NB4 (cell line): ENCODE results near the gene DCAF6.
"Not testable (repeated sequence)": the region's sequence is repeated elsewhere in the genome, so short reads cannot be mapped to it uniquely, and the experiment has no call there.

Source experiments
- DNase-seq: peaks from one replicate; pipeline ENCODE4 v3.0.0; 2010; ENCODE audit warnings: low read depth
- H3K4me3 ChIP-seq: one replicate; pipeline ENCODE4 v1.5.1; 2011; ENCODE audit warnings: mild to moderate bottlenecking, low read depth, low read length, moderate library complexity
- CTCF ChIP-seq: IDR thresholded peaks from one replicate; pipeline ENCODE4 v1.5.1; 2012; ENCODE audit warnings: low read depth, low read length
- MAX ChIP-seq: IDR thresholded peaks from 2 replicates; pipeline ENCODE4 v1.6.1; 2011; ENCODE audit warnings: low read depth, low read length
- MYC ChIP-seq: IDR thresholded peaks from 2 replicates; pipeline ENCODE4 v1.6.1; 2011; ENCODE audit warnings: low read depth, low read length
- POLR2A ChIP-seq: IDR thresholded peaks from 2 replicates; pipeline ENCODE4 v1.6.1; 2011; ENCODE audit warnings: mild to moderate bottlenecking; ENCODE audit not compliant: insufficient read length; ENCODE audit errors: extremely low read depth

DCAF6 gene

GRCh38 chr1:167936068-167936929, at the start of gene DCAF6:
Gene DCAF6 (plus strand): TSS chr1:167936683. CDS start chr1:167936912, 229 bp downstream.
- TF ChIP-seq POLR2A (peak; percentile 75), MAX (peak; percentile 68), CTCF (no peak), MYC (peak; percentile 56)
- peak within 1 kb of the TSS; percentile 80 for H3K4me3 ChIP-seq
- peak; percentile 98 for DNase-seq

- not testable (repeated sequence) for H3K4me3 ChIP-seq, DNase-seq
These were observed 49.3 kb upstream of the DCAF6 start for GRCh38 chr1:167887187-167887586.

GRCh38 chr1:167890400-167890799, 46.1 kb upstream of the DCAF6 start:
- TF ChIP-seq CTCF (no peak), MYC (no peak), POLR2A (no peak), MAX (no peak)
- DNase-seq: no peak
- no peak overlapping the region for H3K4me3 ChIP-seq

- TF ChIP-seq MAX (no peak), POLR2A (no peak), CTCF (no peak), MYC (no peak)
- DNase-seq: no peak
These were observed 42.7 kb upstream of the DCAF6 start for GRCh38 chr1:167893798-167894197.

GRCh38 chr1:167898578-167899222, 37.8 kb upstream of the DCAF6 start:
- TF ChIP-seq MYC (no peak), MAX (no peak), CTCF (no peak), POLR2A (no peak)
- DNase-seq: no peak
- no peak overlapping the region for H3K4me3 ChIP-seq

More at GRCh38 chr1:167893798-167894197, 42.7 kb upstream of the DCAF6 start:
- no peak overlapping the region for H3K4me3 ChIP-seq

GRCh38 chr1:167899253-167899681, 37.2 kb upstream of the DCAF6 start:
- no peak overlapping the region for H3K4me3 ChIP-seq
- TF ChIP-seq CTCF (no peak), MYC (no peak), MAX (no peak), POLR2A (no peak)
- no peak for DNase-seq
